HG02759 (cell line): Measurements from ENCODE around the gene GSX2.
"Not testable (repeated sequence)": the region's sequence is repeated elsewhere in the genome, so short reads cannot be mapped to it uniquely, and the experiment has no call there.

Source experiments
- ATAC-seq: cut with Tn5 transposase; IDR thresholded peaks from one replicate; pipeline ENCODE4 v1.9.1; 2021; ENCODE audit warnings: mild to moderate bottlenecking, moderate library complexity; ENCODE audit not compliant: unreplicated experiment

Gene GSX2

DNA sequence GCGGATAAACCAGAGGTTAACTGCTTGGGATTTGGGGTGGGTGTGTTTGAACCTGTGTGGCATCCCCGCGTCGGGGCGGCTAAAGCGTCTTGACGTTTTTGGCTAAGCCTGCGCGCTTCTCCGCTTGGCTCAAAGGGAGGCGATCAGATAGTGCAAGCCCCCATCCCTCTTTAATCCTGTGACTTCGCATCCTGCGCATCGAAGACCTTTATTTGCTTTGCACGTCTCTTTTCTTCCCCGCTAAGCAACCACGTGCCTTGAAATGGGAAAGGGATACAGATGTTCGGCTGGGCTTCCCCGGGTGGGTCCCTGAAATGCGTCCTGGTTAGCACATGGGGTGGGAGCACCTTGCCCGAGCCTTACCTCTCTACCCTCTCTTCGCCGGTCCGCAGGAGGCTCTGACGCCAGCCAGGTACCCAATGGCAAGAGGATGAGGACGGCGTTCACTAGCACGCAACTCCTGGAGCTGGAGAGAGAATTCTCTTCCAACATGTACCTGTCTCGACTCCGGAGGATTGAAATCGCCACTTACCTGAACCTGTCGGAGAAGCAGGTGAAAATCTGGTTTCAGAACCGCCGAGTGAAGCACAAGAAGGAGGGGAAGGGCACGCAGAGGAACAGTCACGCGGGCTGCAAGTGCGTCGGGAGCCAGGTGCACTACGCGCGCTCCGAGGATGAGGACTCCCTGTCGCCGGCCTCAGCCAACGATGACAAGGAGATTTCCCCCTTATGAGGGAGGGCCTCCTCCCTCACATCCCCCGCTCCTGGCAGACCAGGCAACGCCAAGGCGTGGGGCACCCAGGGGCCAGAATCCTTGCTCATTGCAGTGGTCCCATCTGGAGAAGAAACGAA, 1.5 kb downstream of the GSX2 start:
- no peak for ATAC-seq

DNA sequence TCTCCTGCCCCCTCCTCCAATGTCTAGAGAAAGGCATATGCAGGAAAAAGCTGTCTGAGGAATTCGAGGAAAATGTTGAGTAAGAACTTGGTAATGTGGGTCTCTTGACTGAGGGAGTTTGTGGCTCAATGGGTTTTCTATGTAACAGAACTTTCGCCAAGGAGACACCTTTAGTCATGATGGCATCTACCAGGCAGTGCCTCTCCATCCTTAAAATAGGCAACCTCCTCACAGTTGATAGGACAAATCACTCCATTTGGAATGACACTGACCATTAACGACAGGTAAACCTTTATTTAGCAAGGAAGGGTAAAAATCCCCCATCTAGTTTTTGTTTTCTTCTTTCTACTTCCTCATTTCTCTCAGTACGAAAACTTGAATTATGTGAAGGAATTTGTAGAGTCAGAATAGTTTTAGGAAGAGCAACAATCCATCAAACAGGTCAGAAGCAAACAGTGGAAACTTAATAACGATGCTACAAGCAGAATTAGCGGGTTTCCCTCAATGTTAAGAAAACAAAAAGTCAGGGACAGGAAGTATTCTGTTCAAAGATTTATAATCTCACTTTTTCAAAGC, 2.7 kb downstream of the GSX2 start:
- no peak for ATAC-seq

DNA sequence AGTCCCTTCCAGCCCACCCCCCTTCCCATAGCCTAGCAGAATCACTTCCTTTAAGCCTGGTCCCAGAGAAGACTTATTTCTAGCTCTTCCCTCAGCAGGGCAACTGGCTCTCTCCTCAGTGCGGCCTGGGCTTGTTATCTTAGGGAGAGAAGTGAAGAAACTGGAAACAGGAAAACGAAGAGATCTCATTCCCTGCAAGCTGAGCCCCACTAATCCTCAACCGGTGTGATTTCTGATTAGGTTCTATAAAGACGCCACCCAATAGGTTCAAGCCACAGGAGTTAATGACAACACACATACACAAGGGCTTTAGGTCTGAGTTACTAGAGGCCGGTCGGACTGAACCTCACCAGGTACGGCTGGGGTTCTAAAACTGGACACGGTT, 3.2 kb downstream of the GSX2 start:
- ATAC-seq: no peak

DNA sequence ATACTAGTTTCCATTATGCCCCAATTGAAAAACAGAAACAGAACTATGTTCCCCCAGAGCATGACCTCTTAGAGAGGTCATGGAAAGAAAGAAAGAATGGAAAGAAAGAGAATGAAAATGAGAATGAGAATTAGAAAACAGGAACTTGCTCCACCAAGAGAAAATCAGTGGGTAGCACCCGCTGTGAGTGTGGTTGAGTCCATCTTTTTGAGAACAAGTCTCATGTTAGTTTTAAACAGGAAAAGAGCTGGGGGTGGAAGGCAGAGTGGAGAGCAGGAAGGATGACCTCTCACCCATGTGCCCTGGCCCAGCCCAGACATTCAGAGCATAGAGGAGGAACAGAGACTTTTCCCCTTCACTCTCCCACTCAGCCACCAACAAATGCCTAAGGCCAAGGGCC, 4.9 kb downstream of the GSX2 start:
- no peak for ATAC-seq

DNA sequence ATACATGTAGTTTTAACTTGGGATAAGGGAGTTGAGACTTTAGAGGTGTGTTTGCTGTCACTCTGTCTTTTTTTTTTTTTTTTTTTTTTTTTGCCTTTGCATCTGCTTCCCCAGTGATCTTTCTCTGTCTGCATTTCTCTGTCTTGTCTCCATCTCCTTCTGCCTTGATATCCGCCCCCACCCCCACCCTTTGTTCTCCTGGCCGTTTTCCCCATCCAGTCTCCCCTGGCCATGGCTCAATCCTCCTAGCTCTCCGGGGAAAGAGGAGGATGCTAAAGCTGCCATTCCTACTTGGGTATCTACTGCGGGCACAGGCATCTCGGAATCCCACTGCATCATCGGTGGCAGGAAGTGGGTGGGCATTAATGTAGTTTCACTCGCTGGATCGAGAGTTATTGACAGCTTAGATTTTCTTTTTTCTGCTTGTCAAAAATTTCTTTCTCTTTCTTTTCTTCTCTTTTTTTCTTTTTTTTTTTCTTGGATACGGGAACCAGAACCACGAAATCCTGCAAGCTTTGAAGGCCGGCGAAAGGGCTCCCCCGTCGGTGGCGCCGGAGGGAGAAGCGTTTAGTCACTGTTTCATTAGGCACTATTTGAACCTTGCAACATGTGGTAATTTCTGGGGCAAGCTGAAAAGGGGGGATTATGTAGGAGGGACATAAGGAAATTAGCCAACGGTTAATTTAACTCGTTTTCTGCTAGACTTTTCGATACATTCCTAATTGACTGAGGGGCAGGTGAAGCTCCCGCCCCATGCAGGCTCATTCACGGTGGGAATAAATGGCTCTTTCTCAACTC, 8.2 kb downstream of the GSX2 start:
- ATAC-seq: no peak

DNA sequence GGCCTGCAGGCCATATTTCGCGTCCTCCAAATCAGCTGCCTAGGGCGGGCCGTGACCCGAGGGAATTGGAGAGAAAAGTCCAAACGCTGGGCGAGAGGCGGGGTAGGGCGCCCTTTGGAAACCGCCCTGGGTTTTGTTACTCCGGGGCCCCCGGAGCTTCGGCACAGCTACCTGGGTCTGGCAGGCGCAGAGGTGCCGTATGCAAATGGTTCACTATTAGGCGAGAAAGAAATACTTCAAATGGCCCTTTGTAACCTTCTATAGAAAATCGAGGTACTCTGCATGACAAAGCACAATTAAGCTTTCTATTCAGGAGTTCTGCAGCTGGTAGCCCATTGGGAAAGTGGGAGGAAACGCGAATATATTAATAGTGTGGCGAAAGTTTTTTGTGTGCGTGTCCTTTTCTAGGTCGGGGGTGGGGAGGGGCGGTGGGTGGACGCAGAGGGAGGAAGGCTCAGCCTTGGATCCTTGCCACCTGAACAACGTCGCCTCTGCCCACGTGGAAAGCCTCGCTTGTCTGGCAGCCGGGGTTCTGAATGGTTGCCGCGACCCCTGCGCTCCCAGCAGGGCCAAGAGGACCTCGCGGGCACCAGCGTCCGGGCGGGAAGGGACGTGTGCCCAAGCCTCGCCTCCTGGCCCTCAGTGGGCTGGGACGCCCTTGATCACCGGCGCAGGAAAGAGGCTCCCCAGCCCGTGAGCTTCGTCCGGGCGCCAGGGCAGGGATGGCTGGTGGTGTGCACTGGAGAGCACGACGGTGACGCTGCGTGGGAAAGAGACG, 9.5 kb downstream of the GSX2 start:
- no peak for ATAC-seq

DNA sequence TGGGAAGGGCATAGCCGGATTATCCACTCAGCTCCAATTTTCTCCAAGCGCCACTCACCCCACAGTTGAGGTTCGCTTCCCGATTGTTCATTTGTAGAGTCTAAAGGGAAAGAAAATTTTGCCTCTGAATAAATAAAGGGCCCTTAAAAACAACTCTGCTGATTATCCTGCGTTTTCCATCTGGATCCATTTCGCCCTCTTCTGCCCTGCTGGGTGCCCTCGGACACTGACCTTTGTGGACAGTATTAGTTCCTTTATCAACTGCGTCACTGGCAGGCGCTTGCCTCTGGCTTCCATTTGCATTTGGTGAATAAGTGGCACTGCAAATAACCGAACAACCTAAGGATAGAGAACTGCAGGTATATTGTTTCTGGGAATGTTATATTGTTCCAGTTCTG, 10.1 kb downstream of the GSX2 start:
- ATAC-seq: no peak

DNA sequence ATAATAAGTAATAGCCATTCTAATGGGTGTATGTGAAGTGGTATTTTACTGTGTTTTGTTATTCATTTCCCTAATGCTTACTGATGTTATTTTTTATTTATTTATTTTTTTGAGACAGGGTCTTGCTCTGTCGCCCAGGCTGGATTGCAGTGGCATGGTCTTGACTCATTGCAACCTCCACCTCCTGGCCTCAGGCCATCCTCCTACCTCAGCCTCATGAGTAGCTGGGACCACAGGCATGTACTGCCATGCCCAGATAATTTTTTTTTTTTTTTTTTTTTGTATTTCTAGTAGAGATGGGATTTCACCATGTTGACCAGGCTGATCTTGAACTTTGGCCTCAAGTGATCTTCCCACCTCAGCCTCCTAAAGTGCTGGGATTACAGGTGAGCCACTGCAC, 13.2 kb downstream of the GSX2 start:
- not testable (repeated sequence) for ATAC-seq

DNA sequence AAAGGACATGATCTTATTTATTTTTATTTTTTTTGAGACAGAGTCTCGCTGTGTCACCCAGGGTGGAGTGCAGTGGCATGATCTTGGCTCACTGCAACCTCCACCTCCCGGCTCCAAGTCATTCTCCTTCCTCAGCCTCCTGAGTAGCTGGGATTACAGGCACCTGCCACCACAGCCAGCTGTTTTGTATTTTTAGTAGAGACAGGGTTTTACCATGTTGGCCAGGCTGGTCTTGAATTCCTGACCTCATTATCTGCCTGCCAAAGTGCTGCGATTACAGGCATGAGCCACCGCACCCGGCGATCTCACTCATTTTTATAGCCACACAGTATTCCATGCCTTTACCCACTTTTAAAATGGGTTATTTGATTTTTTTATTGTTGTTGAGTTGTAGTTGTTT, 16.3 kb downstream of the GSX2 start:
- not testable (repeated sequence) for ATAC-seq

DNA sequence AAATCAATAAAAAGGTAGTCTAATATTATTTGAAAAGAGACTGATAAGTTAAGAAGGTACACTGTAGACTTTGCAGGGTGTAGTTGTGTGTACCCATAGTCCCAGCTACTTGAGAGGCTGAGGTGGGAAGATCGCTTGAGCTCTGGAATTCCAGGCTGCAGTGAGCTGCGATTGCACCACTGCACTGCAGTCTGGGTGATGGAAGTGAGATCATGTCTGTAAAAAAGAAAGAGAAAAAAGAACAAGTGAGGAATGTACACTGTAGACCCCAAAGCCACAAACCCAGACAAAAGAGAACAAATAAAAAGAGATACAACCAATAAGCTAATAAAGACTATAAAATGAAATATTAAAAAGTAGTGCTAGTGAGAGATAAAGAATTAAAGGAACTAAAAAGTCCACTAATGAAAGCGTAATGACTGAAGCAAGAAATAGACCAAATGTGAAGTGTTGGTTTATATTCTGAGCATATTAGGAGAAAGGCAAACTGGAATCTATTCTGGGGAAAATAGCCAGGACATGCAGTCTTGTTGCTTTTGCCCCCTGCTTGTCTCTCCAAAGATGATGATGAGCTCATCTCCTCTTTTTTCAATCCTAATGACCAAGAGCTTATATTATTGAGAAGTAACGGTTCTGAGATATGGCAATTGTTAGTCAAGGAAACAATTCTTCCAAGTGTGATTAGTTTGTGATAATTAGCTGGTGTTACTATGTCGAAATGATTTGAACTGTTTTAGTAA, 19.1 kb downstream of the GSX2 start:
- ATAC-seq: no peak

DNA sequence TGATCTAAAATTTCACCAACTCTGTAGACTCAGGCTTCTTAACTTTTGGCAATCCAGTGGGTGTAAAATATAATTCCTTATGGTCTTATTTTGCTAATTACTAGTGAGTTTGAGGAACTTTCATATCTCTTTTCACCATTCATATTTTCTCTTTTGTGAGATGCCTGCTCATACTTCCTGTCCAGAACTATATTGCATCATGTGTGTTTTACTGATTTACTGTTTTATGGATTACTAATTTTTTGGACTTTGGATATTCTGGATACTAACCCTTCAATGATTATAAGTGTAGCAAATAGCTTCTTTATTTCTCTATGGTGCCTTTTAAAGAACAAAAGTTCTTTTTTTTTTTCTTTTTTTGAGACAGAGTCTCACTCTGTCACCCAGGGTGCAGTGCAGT, 20.6 kb downstream of the GSX2 start:
- ATAC-seq: no peak

DNA sequence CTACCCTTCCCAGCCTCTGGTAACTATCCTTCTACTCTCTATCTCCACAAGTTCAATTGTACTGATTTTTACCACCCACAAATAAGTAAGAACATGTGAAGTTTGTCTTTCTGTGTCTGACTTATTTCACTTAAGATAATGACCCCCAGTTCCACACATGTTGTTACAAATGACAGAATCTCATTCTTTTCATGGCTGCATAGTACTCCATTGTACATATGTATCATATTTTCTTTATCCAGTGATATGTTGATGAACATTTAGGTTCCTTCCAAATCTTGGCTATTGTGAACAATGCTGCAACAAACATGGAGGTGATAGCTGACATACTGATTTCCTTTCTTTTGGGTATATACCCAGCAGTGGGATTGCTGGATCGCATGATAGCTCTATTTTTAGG, 27.7 kb downstream of the GSX2 start:
- no peak for ATAC-seq

DNA sequence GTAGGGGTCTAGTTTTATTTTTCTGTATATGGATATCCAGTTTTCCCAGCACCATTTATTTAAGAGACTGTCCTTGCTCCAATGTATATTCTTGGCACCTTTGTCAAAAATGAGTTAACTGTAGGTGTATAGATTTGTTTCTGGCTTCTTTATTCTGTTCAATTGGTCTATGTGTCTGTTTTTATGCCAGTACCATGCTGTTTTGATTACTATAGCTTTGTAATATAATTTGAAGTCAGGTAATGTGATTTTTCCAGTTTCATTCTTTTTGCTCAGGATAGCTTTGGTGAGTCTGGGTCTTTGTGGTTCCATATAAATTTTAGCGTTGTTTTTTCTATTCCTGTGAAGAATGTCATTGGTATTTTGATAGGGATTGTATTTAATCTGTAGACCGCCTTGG, 28.7 kb downstream of the GSX2 start:
- not testable (repeated sequence) for ATAC-seq

DNA sequence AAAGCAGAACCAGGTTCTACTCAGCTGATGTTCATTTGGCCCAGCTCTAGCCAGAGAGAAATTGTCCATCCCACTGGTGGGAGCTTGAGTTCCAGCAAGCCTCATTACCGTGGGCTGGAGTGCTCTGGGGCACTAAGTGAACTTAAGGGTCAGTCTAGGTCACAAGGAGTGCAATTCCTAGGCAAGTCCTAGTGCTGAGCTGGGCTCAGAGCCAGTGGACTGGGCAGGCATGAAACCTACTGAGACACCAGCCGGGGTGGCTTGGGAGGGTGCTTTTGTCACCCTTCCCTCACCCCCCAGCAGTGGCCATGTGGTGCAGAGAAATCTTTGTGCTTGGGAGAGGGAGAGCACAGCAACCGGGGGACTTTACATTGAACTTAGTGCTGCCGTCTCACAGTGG, 39.4 kb downstream of the GSX2 start:
- no peak for ATAC-seq

DNA sequence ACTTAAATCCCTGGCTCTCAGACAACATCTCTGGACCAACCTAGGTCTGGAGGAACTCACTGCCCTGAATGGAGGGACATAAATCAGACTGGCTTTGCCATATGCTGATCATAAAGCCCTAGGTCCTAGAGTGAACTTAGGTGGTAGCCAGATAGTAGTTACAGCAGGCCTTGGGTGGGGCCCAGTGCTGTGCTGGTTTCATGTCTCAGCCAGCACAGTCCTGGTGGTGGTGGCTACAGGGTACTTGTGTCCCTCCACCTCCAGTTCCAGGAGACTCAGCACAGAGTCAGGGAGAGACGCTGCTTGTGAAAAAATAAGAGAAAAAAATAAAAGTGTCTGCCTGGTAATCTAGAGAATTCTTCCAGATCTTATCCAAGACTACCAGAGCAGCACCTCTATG, 40.3 kb downstream of the GSX2 start:
- no peak for ATAC-seq

DNA sequence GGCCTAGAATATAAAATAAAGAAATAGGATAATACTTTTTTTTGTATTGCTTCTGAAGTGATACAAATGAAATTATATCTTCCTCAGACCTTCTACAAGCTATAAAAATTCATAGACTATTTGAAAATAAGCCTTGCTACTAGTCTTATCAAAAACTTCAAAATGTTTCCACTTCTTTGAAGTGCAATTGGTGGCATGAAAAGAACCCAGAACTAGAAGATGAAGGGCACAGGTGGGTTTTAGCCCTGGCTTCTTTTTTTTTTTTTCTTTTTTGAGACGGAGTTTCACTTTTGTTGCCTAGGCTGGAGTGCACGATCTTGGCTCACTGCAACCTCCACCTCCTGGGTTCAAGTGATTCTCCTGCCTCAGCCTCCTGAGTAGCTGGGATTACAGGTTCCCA, 44.2 kb downstream of the GSX2 start:
- ATAC-seq: no peak

DNA sequence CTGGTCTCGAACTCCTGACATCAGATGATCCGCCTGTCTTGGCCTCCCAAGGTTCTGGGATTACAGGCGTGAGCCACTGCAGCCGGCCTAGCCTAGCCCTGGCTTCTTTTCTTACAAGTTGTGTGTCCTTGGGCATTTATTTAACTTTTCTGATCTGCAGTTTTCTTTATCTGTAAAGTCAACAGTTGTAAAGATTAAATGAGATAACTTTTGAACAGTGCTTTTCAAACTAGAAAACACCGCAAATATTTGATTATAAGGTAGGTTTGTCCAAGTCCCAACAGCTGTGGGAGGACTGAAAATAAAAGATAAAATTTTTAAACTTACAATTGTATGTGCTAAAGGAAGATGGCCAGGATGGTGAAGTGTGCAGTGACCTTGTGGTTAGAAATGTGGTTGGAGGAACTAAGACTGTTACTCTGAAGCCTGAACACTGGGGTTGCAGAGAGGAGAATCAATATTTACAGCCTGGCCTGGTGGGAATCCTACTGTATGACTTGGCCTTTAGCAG, 44.8 kb downstream of the GSX2 start:
- ATAC-seq: no peak

DNA sequence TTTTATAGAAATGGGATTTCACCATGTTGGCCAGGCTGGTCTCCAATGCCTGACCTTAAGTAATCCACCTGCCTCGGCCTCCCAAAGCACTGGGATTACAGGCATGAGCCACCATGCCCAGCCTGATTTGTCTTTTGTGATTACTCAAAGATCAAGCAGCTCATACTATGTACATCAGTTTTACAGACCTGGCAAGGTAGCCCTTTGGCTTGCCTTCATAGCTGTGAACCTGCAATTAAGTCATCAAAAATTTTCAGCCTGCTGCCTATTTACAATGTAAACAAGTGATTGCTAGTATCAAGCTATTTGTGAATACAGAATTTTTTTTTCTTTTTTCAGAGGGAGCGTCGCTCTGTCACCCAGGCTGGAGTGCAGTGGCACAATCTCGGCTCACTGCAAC, 46.2 kb downstream of the GSX2 start:
- ATAC-seq: no peak

DNA sequence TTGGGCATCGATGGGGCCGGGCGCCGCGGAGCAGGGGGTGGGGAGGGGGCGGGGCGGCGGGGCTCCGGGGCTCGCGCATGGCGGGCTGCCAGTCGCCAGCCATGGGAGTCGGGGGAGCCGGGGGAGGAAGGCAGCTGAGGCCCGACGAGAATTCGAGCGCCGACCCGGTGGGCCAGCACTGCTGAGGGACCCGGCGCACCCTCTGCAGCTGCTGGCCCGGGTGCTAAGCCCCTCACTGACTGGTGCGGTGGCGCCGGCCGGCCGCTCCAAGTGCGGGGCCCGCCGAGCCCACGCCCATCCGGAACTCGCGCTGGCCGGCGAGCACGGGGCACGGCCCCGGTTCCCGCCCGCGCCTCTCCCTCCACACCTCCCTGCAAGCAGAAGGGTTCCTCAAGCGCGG, 49.4 kb downstream of the GSX2 start:
- ATAC-seq: no peak
